ENCODE measurements around the gene ANO2.
"Not testable (repeated sequence)": the region's sequence is repeated elsewhere in the genome, so short reads cannot be mapped to it uniquely, and the experiment has no call there.

Gene ANO2

GRCh38 chr12:5694759-5695409 is 250.2 kb downstream of the ANO2 start:
- Histone ChIP-seq H3K4me1 (ENCODE audit: control insufficient read depth, insufficient read depth, low read length) (no peaks in the 10 kb centered on the region), H3K9me3 (ENCODE audit: control insufficient read depth, low read length) (no peaks in the 10 kb centered on the region), H3K36me3 (ENCODE audit: control insufficient read depth, insufficient read depth, low read length) (no peaks in the 10 kb centered on the region), H3K4me3 (ENCODE audit: insufficient read depth, low read depth, low read length) (no peak overlapping the region), H3K27ac (ENCODE audit: insufficient read depth, low read depth, low read length, poor library complexity, severe bottlenecking) (no peak overlapping the region), H3K27me3 (ENCODE audit: control insufficient read depth, insufficient read depth, low read length, poor library complexity, severe bottlenecking) (no peaks in the 10 kb centered on the region)
- WGBS, 2 experiments: 89 to 92% methylated on average over 6 of the region's 6 CpGs

DNA sequence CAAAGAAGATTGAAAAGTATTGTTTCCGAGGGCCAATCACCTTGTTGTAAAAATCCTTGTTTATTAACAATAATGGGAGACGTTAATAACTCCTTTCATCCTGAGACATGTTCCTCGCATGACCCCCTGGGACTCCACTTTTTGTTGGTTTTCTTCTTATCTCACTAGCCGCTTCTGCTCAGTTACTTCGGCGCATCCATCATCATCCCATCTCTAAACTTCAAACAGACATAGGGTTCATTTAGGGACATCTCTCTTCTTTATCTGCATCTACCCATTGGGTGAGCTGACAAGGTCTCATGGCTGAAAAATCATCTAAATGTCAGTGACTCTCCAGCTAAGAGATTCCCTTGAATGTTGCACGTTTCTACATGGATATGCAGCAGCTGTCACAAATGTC is 252.2 kb downstream of the ANO2 start:
- no peak overlapping the region for H3K27ac ChIP-seq (ENCODE audit: insufficient read depth, low read depth, low read length, poor library complexity, severe bottlenecking)
- no peaks in the 10 kb centered on the region for H3K9me3 ChIP-seq (ENCODE audit: control insufficient read depth, low read length)
- H3K4me1 ChIP-seq (ENCODE audit: control insufficient read depth, insufficient read depth, low read length): no peaks in the 10 kb centered on the region
- H3K27me3 ChIP-seq (ENCODE audit: control insufficient read depth, insufficient read depth, low read length, poor library complexity, severe bottlenecking): no peaks in the 10 kb centered on the region
- no peaks in the 10 kb centered on the region for H3K36me3 ChIP-seq (ENCODE audit: control insufficient read depth, insufficient read depth, low read length)
- no peak overlapping the region for H3K4me3 ChIP-seq (ENCODE audit: insufficient read depth, low read depth, low read length)
- 94 to 95% methylated on average over 7 of the region's 7 CpGs for WGBS, 2 experiments

GRCh38 chr12:5691943-5692342 is 253.1 kb downstream of the ANO2 start:
- no peaks in the 10 kb centered on the region for H3K36me3 ChIP-seq (ENCODE audit: control insufficient read depth, insufficient read depth, low read length)
- H3K4me1 ChIP-seq (ENCODE audit: control insufficient read depth, insufficient read depth, low read length): no peaks in the 10 kb centered on the region
- no peaks in the 10 kb centered on the region for H3K27me3 ChIP-seq (ENCODE audit: control insufficient read depth, insufficient read depth, low read length, poor library complexity, severe bottlenecking)
- no peak overlapping the region for H3K4me3 ChIP-seq (ENCODE audit: insufficient read depth, low read depth, low read length)
- no peaks in the 10 kb centered on the region for H3K9me3 ChIP-seq (ENCODE audit: control insufficient read depth, low read length)
- no peak overlapping the region for H3K27ac ChIP-seq (ENCODE audit: insufficient read depth, low read depth, low read length, poor library complexity, severe bottlenecking)
- WGBS, 2 experiments: 94 to 95% methylated on average over 6 of the region's 6 CpGs

DNA sequence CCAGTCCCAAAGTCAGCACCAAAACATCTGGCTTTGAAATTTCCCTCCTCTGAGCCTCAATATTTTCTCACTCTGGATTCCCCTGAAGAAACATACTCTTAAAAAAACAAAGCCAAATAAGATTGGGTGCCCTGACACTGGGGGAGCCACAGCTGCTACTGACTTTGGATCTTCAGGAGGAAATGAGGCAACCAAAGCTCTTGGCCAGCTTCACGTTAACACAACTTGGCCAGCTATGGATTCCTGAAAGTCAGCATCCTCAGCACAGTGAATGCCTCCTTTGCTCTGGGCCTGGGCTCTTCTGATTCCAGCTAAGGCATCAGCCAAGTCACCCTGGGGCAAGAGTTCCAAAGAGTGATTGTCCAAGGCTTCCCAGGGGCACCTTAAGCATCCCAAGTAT is 254.8 kb downstream of the ANO2 start:
- Histone ChIP-seq H3K9me3 (ENCODE audit: control insufficient read depth, low read length) (no peaks in the 10 kb centered on the region), H3K27ac (ENCODE audit: insufficient read depth, low read depth, low read length, poor library complexity, severe bottlenecking) (no peak overlapping the region), H3K4me1 (ENCODE audit: control insufficient read depth, insufficient read depth, low read length) (no peaks in the 10 kb centered on the region), H3K36me3 (ENCODE audit: control insufficient read depth, insufficient read depth, low read length) (no peaks in the 10 kb centered on the region), H3K27me3 (ENCODE audit: control insufficient read depth, insufficient read depth, low read length, poor library complexity, severe bottlenecking) (no peaks in the 10 kb centered on the region), H3K4me3 (ENCODE audit: insufficient read depth, low read depth, low read length) (no peak overlapping the region)
- 90 to 100% methylated on average over 1 of the region's 1 CpG for WGBS, 2 experiments

- Histone ChIP-seq H3K9me3 (ENCODE audit: control insufficient read depth, low read length) (no peaks in the 10 kb centered on the region), H3K4me3 (ENCODE audit: insufficient read depth, low read depth, low read length) (no peak overlapping the region), H3K27me3 (ENCODE audit: control insufficient read depth, insufficient read depth, low read length, poor library complexity, severe bottlenecking) (no peaks in the 10 kb centered on the region), H3K4me1 (ENCODE audit: control insufficient read depth, insufficient read depth, low read length) (no peaks in the 10 kb centered on the region), H3K27ac (ENCODE audit: insufficient read depth, low read depth, low read length, poor library complexity, severe bottlenecking) (no peak overlapping the region), H3K36me3 (ENCODE audit: control insufficient read depth, insufficient read depth, low read length) (no peaks in the 10 kb centered on the region)
- WGBS, 2 experiments: 95 to 100% methylated on average over 1 of the region's 1 CpG
Measured at GRCh38 chr12:5689773-5690172, 255.3 kb downstream of the ANO2 start.

DNA sequence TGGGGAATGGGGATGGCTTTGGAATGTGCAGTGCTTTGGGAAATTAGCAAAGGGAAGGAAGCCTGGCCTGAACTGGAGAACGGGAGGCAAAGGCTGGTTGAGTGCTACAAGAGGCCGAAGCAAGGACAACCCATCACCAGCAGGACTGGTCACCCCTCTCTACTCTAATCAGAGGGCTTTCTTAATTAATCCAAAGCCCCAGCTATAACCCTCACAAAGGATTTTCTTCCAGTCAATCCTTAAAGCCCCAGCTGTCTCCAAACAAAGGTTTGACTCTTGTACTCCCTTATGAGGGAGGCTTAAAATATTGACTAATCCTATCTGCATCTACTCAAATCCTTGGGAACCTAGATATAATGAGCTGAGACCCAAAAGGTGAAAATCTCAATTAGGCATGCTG is 256.8 kb downstream of the ANO2 start:
- Histone ChIP-seq H3K27ac (ENCODE audit: insufficient read depth, low read depth, low read length, poor library complexity, severe bottlenecking) (peak overlapping the region; percentile 36), H3K36me3 (ENCODE audit: control insufficient read depth, insufficient read depth, low read length) (no peaks in the 10 kb centered on the region), H3K4me1 (ENCODE audit: control insufficient read depth, insufficient read depth, low read length) (no peaks in the 10 kb centered on the region), H3K4me3 (ENCODE audit: insufficient read depth, low read depth, low read length) (no peak overlapping the region), H3K9me3 (ENCODE audit: control insufficient read depth, low read length) (no peaks in the 10 kb centered on the region), H3K27me3 (ENCODE audit: control insufficient read depth, insufficient read depth, low read length, poor library complexity, severe bottlenecking) (no peaks in the 10 kb centered on the region)
- 69 to 76% methylated on average over 2 of the region's 2 CpGs for WGBS, 2 experiments

DNA sequence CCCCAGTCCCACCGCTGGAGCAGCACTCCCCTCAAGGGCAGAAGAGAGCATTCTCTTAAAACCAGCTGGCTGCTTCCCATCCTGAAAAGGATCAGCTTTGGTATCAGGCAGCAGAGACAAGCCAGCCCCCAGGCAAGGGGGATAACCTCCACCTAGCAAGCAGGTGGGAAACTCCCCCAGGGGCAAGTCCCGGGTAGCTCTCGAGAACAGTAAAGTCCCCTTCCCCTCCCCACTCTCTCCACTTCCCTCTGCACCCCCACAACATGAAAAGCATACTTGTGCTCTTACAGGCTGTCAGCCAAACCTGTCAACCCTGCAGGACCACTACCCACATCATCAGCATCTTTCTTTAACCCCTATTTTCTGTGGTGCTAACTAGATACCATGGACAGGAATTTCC is 259.1 kb downstream of the ANO2 start:
- no peak overlapping the region for H3K4me3 ChIP-seq (ENCODE audit: insufficient read depth, low read depth, low read length)
- H3K27ac ChIP-seq (ENCODE audit: insufficient read depth, low read depth, low read length, poor library complexity, severe bottlenecking): no peak overlapping the region
- H3K36me3 ChIP-seq (ENCODE audit: control insufficient read depth, insufficient read depth, low read length): no peaks in the 10 kb centered on the region
- no peaks in the 10 kb centered on the region for H3K9me3 ChIP-seq (ENCODE audit: control insufficient read depth, low read length)
- H3K27me3 ChIP-seq (ENCODE audit: control insufficient read depth, insufficient read depth, low read length, poor library complexity, severe bottlenecking): no peaks in the 10 kb centered on the region
- no peaks in the 10 kb centered on the region for H3K4me1 ChIP-seq (ENCODE audit: control insufficient read depth, insufficient read depth, low read length)
- 52 to 53% methylated on average over 3 of the region's 3 CpGs for WGBS, 2 experiments

- no peaks in the 10 kb centered on the region for H3K9me3 ChIP-seq (ENCODE audit: control insufficient read depth, low read length)
- H3K4me1 ChIP-seq (ENCODE audit: control insufficient read depth, insufficient read depth, low read length): no peaks in the 10 kb centered on the region
- H3K36me3 ChIP-seq (ENCODE audit: control insufficient read depth, insufficient read depth, low read length): no peaks in the 10 kb centered on the region
- no peak overlapping the region for H3K27ac ChIP-seq (ENCODE audit: insufficient read depth, low read depth, low read length, poor library complexity, severe bottlenecking)
- WGBS, 2 experiments: 81 to 85% methylated on average over 2 of the region's 2 CpGs
- no peaks in the 10 kb centered on the region for H3K27me3 ChIP-seq (ENCODE audit: control insufficient read depth, insufficient read depth, low read length, poor library complexity, severe bottlenecking)
- H3K4me3 ChIP-seq (ENCODE audit: insufficient read depth, low read depth, low read length): no peak overlapping the region
Measured at GRCh38 chr12:5684989-5685388, 260.1 kb downstream of the ANO2 start.

DNA sequence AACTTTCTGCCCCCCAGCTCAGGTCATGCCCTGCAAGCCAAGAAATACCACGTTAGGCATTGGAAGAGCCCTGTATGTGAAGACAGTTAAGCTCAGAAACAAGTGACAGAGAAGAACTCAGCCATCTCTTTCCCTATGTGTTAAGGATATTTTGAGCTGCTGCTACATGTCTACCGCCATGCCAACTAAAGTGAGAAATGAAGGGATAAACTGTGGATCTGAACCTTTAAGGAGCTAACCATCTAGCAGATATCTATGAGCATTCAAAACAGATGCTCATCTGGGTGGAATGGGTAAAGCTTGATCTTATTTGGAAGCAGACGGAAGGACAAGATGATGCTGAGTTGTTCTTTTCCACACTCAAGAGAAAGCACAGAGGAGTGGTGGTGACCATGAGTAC is 262.5 kb downstream of the ANO2 start:
- H3K9me3 ChIP-seq (ENCODE audit: control insufficient read depth, low read length): no peaks in the 10 kb centered on the region
- H3K36me3 ChIP-seq (ENCODE audit: control insufficient read depth, insufficient read depth, low read length): no peaks in the 10 kb centered on the region
- WGBS, 2 experiments: 91 to 95% methylated on average over 3 of the region's 3 CpGs
- H3K4me1 ChIP-seq (ENCODE audit: control insufficient read depth, insufficient read depth, low read length): no peaks in the 10 kb centered on the region
- H3K27me3 ChIP-seq (ENCODE audit: control insufficient read depth, insufficient read depth, low read length, poor library complexity, severe bottlenecking): no peaks in the 10 kb centered on the region
- no peak overlapping the region for H3K4me3 ChIP-seq (ENCODE audit: insufficient read depth, low read depth, low read length)
- H3K27ac ChIP-seq (ENCODE audit: insufficient read depth, low read depth, low read length, poor library complexity, severe bottlenecking): no peak overlapping the region

- Histone ChIP-seq H3K4me3 (ENCODE audit: insufficient read depth, low read depth, low read length) (no peak overlapping the region), H3K4me1 (ENCODE audit: control insufficient read depth, insufficient read depth, low read length) (no peaks in the 10 kb centered on the region), H3K27ac (ENCODE audit: insufficient read depth, low read depth, low read length, poor library complexity, severe bottlenecking) (no peak overlapping the region), H3K27me3 (ENCODE audit: control insufficient read depth, insufficient read depth, low read length, poor library complexity, severe bottlenecking) (no peaks in the 10 kb centered on the region), H3K36me3 (ENCODE audit: control insufficient read depth, insufficient read depth, low read length) (no peaks in the 10 kb centered on the region), H3K9me3 (ENCODE audit: control insufficient read depth, low read length) (no peaks in the 10 kb centered on the region)
- 91 to 97% methylated on average over 5 of the region's 5 CpGs for WGBS, 2 experiments
Measured at GRCh38 chr12:5678176-5678575, 266.9 kb downstream of the ANO2 start.

DNA sequence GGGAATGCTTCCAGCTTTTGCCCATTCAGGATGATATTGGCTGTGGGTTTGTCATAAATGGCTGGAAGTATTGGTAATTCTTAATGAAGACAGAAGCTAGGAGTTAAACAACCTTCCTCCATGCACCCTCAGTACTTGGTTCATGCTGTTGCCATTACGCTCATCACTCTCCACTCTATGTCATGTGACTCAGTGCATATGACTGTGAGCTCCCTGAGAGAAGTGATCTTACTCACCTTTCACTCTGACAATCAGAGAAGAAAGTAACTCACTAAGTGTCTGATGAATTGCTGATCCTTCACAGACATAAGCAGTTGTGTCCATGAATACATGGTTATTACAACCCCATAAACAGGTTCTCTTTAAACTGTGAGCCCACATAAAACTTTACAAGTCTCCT is 275.4 kb downstream of the ANO2 start:
- H3K9me3 ChIP-seq (ENCODE audit: control insufficient read depth, low read length): not testable (repeated sequence)
- WGBS, 2 experiments: 73 to 96% methylated on average over 1 of the region's 1 CpG

More for the DNA sequence above, 275.4 kb downstream of the ANO2 start:
- not testable (repeated sequence) for H3K4me3 ChIP-seq (ENCODE audit: insufficient read depth, low read depth, low read length); H3K27me3 ChIP-seq (ENCODE audit: control insufficient read depth, insufficient read depth, low read length, poor library complexity, severe bottlenecking); H3K36me3 ChIP-seq (ENCODE audit: control insufficient read depth, insufficient read depth, low read length); H3K4me1 ChIP-seq (ENCODE audit: control insufficient read depth, insufficient read depth, low read length); H3K27ac ChIP-seq (ENCODE audit: insufficient read depth, low read depth, low read length, poor library complexity, severe bottlenecking)
